ENCODE data around the gene TOMM40.

- no peak for TF ChIP-seq EZH2 (IDR thresholded peaks at IDR 0.05; ENCODE audit: insufficient read depth, poor library complexity, severe bottlenecking)
- TF ChIP-seq EZH2phosphoT487 (IDR thresholded peaks at IDR 0.05; ENCODE audit: insufficient read depth, low read depth) = no peak
Measured at GRCh38 chr19:44908836-44909261, 17.8 kb downstream of the TOMM40 start.

All from GM23248 (cell line).